Esophagus muscularis mucosa (tissue), 4 donors: ENCODE results near the gene GBF1. TPM values are rescaled to one million over a fixed set of nuclear protein-coding genes. Genes with fewer than 3 reads are reported as not detected.
A peak's percentile ranks its signal among the peaks of the same experiment; 100 is the strongest.

Source experiments
- DNase-seq: peaks from one replicate; pipeline ENCODE4 v3.0.0-alpha.2; 2017; ENCODE audit errors: extremely low spot score
- H3K27ac ChIP-seq, 4 donors: fragments of 200-600 bp; sonication (generic); replicated peaks in 1 of 4; 1 replicate in 3 of 4; 2 replicates in 1 of 4; pipeline ENCODE4 v1.5.1; 2016 to 2019; ENCODE audit warnings: mild to moderate bottlenecking in 1 of 4
- H3K27me3 ChIP-seq, 4 donors: fragments of 200-600 bp; sonication (generic); one replicate each; pipeline versions ENCODE4 v1.5.1 to v1.6.0; 2016 to 2019
- H3K36me3 ChIP-seq, 4 donors: fragments of 200-600 bp; sonication (generic); one replicate each; pipeline ENCODE4 v1.5.1; 2016 to 2019
- H3K4me1 ChIP-seq, 4 donors: fragments of 200-600 bp; sonication (generic); one replicate each; pipeline ENCODE4 v1.5.1; 2016 to 2019
- H3K4me3 ChIP-seq, 4 donors: fragments of 200-600 bp; sonication (generic); 1 replicate in 2 of 4; 2 replicates in 2 of 4; pipeline ENCODE4 v1.5.1; 2016 to 2019; ENCODE audit warnings: mild to moderate bottlenecking in 4 of 4, moderate library complexity in 1 of 4
- H3K9me3 ChIP-seq, 4 donors: fragments of 200-600 bp; sonication (generic); 1 replicate in 3 of 4; 2 replicates in 1 of 4; pipeline ENCODE4 v1.5.1; 2016 to 2019
- EP300 ChIP-seq: sonication (generic); formaldehyde crosslinking; IDR thresholded peaks from one replicate; pipeline ENCODE4 v1.6.1; 2017; ENCODE audit warnings: antibody characterized with exemption
- POLR2A ChIP-seq: fragments of 450-650 bp; IDR thresholded peaks from one replicate; pipeline ENCODE4 v1.6.1; 2017; ENCODE audit warnings: antibody characterized with exemption, moderate library complexity, mild to moderate bottlenecking, low read depth
- POLR2AphosphoS5 ChIP-seq, 2 donors: sonication (generic); formaldehyde crosslinking; IDR thresholded peaks; one replicate each; pipeline ENCODE4 v1.6.1; 2017; ENCODE audit warnings: antibody characterized with exemption in 2 of 2
- WGBS: methylation state at CpG from one replicate; pipeline ENCODE4 v1.1.5; 2018; 5-methylcytosine and 5-hydroxymethylcytosine counted together
- intact Hi-C: fragments of 100-400 bp; cut with DNase I; formaldehyde crosslinking; loops from one replicate; pipeline ENCODE4 v1.15.1; 2023
- total RNA-seq, 4 donors: library from RNA; depleted of rRNA; stranded (reverse); fragments of >200 nt; gene quantifications; one replicate each; pipeline versions ENCODE4 v1.1.0 to v1.2.1, GENCODE V29; 2016
- TF ChIP-seq, protein P1 (sequence below), 3 experiments: fragments of 200-600 bp in 2 of 3; fragments of 450-650 bp in 1 of 3; sonication (generic) in 2 of 3; IDR thresholded peaks; one replicate each; pipeline ENCODE4 v1.5.1; 2017 to 2019; ENCODE audit warnings: antibody characterized with exemption in 3 of 3, mild to moderate bottlenecking in 2 of 3, moderate library complexity in 1 of 3

Gene GBF1
- total RNA-seq, 4 donors from 2014 or later = 33.1 to 52.4 (median 40.0) TPM

DNA sequence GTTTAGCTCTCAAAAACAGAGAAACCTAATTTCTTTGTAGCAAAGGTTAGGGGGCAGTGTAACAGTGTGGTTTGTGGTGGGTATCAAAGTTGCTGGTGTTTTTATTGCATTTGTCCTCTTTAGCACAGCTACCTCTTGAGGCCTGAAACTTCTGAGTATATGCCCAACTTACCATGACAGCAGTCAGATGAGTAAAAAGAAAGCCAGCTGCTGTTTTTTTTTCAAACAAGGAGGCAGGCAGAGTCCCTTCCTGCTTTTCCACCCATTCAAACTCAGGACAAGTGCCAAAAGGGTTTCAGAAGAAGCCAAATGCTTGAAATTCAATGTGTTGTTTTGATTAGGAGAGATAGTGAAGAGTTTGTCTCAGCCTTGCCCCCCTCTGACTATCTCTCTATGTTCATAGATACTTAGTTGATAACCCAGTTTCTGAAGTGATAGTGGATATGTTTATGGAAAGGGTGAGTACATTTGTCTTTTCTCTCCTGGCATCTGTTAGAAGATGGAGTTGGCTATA, 23.1 kb downstream of the GBF1 start:
- no peaks in the 10 kb centered on the region for H3K9me3 ChIP-seq
- TF ChIP-seq POLR2A (no peak), POLR2AphosphoS5 (IDR thresholded peaks at IDR 0.05) (no peak), EP300 (no peak)
- TF ChIP-seq, protein P1, sequence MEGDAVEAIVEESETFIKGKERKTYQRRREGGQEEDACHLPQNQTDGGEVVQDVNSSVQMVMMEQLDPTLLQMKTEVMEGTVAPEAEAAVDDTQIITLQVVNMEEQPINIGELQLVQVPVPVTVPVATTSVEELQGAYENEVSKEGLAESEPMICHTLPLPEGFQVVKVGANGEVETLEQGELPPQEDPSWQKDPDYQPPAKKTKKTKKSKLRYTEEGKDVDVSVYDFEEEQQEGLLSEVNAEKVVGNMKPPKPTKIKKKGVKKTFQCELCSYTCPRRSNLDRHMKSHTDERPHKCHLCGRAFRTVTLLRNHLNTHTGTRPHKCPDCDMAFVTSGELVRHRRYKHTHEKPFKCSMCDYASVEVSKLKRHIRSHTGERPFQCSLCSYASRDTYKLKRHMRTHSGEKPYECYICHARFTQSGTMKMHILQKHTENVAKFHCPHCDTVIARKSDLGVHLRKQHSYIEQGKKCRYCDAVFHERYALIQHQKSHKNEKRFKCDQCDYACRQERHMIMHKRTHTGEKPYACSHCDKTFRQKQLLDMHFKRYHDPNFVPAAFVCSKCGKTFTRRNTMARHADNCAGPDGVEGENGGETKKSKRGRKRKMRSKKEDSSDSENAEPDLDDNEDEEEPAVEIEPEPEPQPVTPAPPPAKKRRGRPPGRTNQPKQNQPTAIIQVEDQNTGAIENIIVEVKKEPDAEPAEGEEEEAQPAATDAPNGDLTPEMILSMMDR (IDR thresholded peaks at IDR 0.05) = no peak
- H3K27me3 ChIP-seq = no peaks in the 10 kb centered on the region
- no peak overlapping the region for H3K4me3 ChIP-seq
- H3K4me1 ChIP-seq = peaks cover 24 to 49% (median 36%) of the 10 kb centered on the region in 4 donors
- peaks cover 0 to 10% (median 0%) of the 10 kb centered on the region in 4 donors for H3K36me3 ChIP-seq
- no peak for DNase-seq
- peak overlapping the region; percentile 9 to 28 (median 18) for H3K27ac ChIP-seq
- intact Hi-C loops = no loop called here

GRCh38 chr10:102269017-102269416, 23.7 kb downstream of the GBF1 start:
- Histone ChIP-seq H3K4me3 (no peak overlapping the region), H3K9me3 (no peaks in the 10 kb centered on the region), H3K27me3 (no peaks in the 10 kb centered on the region), H3K27ac (peak overlapping the region in 1 of 4 donors; percentile 19), H3K36me3 (peaks cover 0 to 6% (median 0%) of the 10 kb centered on the region in 4 donors), H3K4me1 (peaks cover 26 to 48% (median 41%) of the 10 kb centered on the region in 4 donors)
- 47% methylated on average over 3 of the region's 3 CpGs for WGBS
- intact Hi-C loops = no loop called here
- DNase-seq = no peak
- TF ChIP-seq, protein P1 (IDR thresholded peaks at IDR 0.05) = no peak
- TF ChIP-seq POLR2AphosphoS5 (IDR thresholded peaks at IDR 0.05) = no peak
- TF ChIP-seq POLR2A = no peak
- no peak for TF ChIP-seq EP300

GRCh38 chr10:102274062-102274461, 28.7 kb downstream of the GBF1 start:
- 63% methylated on average over 1 of the region's 1 CpG for WGBS
- Histone ChIP-seq H3K36me3 (peaks cover 0 to 10% (median 0%) of the 10 kb centered on the region in 4 donors), H3K27ac (no peak overlapping the region), H3K4me3 (no peak overlapping the region), H3K27me3 (no peaks in the 10 kb centered on the region), H3K9me3 (no peaks in the 10 kb centered on the region), H3K4me1 (peaks cover 15 to 31% (median 21%) of the 10 kb centered on the region in 4 donors)
- TF ChIP-seq, protein P1 (IDR thresholded peaks at IDR 0.05) = no peak
- TF ChIP-seq POLR2AphosphoS5 (IDR thresholded peaks at IDR 0.05) (no peak), POLR2A (no peak), EP300 (no peak)
- intact Hi-C loops = no loop called here
- no peak for DNase-seq

DNA sequence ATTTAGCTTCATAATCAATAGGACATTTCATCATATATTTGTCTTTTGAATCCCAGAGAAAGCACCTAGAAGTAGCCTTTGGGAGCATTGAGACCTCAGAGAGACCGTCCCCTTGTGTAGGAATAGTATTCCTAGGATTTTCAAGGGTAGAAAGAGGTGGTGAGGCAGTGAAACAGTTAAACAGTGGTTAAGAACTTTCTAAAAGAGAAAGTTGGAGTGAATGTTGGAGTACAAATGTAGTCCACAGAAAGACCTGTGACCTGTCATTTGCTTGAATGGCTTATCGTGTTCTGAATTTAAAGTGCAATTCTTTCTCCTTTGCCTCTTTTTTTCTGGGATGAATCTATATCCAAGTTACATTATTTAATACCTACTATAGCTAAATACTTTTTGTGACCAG, 30.0 kb downstream of the GBF1 start:
- H3K27me3 ChIP-seq = no peaks in the 10 kb centered on the region
- TF ChIP-seq POLR2A = no peak
- H3K27ac ChIP-seq = no peak overlapping the region
- intact Hi-C loops = no loop called here
- WGBS = 83% methylated on average over 2 of the region's 2 CpGs
- no peaks in the 10 kb centered on the region for H3K9me3 ChIP-seq
- peaks cover 0 to 10% (median 0%) of the 10 kb centered on the region in 4 donors for H3K36me3 ChIP-seq
- no peak overlapping the region for H3K4me3 ChIP-seq
- DNase-seq = no peak
- H3K4me1 ChIP-seq = peaks cover 20 to 33% (median 27%) of the 10 kb centered on the region in 4 donors

DNA sequence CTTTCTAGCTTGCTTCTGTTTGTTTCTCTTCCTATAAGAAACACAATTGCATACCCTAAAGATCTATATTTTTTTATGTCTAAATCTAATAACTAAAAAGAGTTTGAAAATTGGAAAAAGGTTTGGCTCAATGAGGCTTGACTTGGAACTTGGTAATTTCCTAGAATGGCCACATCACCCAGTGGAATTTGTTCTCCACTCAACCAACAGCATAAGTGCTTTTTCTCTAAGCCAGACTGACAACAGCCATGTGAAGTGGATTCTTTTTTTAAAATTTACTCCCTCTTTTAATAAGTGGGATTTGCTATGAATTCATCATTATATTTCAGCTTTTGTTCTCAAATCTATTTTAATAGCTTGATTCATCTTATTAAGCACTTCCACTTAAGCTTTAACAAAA, 33.8 kb downstream of the GBF1 start:
- H3K36me3 ChIP-seq = peaks cover 0 to 5% (median 0%) of the 10 kb centered on the region in 4 donors
- no peak overlapping the region for H3K27ac ChIP-seq
- no peak for DNase-seq

More for the DNA sequence above, 33.8 kb downstream of the GBF1 start:
- H3K27me3 ChIP-seq = no peaks in the 10 kb centered on the region
- TF ChIP-seq EP300 = no peak
- TF ChIP-seq POLR2AphosphoS5 (IDR thresholded peaks at IDR 0.05) = no peak
- TF ChIP-seq, protein P1 (IDR thresholded peaks at IDR 0.05) = no peak
- no peak for TF ChIP-seq POLR2A
- H3K4me1 ChIP-seq = peaks cover 26 to 52% (median 40%) of the 10 kb centered on the region in 4 donors
- no peaks in the 10 kb centered on the region for H3K9me3 ChIP-seq
- no peak overlapping the region for H3K4me3 ChIP-seq
- intact Hi-C loops = no loop called here
